ENCODE measurements around the gene LRFN2. TPM values are rescaled to one million over a fixed set of nuclear protein-coding genes. Genes with fewer than 3 reads are reported as not detected.

Gene LRFN2
- total RNA-seq, 1 experiment from 2014 or later, result not detected

DNA sequence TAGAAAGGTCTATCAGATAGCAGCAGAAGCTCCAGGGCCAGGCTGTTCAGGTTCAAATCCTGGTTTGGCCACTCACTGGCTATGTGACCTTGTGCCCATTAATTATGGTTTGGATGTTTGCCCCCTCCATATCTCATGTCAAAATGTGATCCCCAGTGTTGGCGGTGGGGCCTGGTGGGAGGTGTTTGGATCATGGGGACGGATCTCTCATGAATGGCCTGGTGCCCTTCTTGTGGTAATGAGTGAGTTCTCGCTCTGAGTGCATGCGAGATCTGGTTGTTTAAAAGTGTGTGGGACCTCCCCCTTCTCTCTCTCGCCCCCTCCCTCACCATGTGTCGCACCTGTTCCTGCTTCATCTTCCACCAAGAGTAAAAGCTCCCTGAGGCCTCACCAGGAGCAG lies 240.9 kb downstream of the LRFN2 start:
- no TSS peak for BruUV-seq (replicated peaks)
- no peak for TF ChIP-seq EZH2 (IDR thresholded peaks at IDR 0.05; ENCODE audit: low read length, unreplicated experiment)
- TF ChIP-seq CTCF (conservative IDR thresholded peaks at IDR 0.05; ENCODE audit: low read depth, low read length), result no peak
- TF ChIP-seq EZH2phosphoT487 (IDR thresholded peaks at IDR 0.05; ENCODE audit: borderline replicate concordance, low read length), result no peak
- intact Hi-C loops (cut with micrococcal nuclease), result no loop called here
- no peak overlapping the region for H3K4me3 ChIP-seq (ENCODE audit: low read length)
- H3K9me2 ChIP-seq (replicated peaks; ENCODE audit: low read length), result no peaks in the 10 kb centered on the region
- no peak overlapping the region for H3K27ac ChIP-seq (ENCODE audit: low read length)
- H3K9me3 ChIP-seq (ENCODE audit: low read length), result no peaks in the 10 kb centered on the region
- no peaks in the 10 kb centered on the region for H3K4me1 ChIP-seq (ENCODE audit: insufficient read depth, low read length)
- no peaks in the 10 kb centered on the region for H3F3A ChIP-seq (ENCODE audit: low read length, unreplicated experiment)
- DNase-seq (no peak), ATAC-seq (no peak)
- POLR2A ChIA-PET (ENCODE audit: unreplicated experiment), result no interaction called here
- no peaks in the 10 kb centered on the region for H3K79me2 ChIP-seq (ENCODE audit: low read length)
- H3K27me3 ChIP-seq (ENCODE audit: low read length), result no peaks in the 10 kb centered on the region
- no peaks in the 10 kb centered on the region for H4K20me1 ChIP-seq (ENCODE audit: low read length)
- H3K4me2 ChIP-seq (ENCODE audit: low read length), result no peak overlapping the region
- H3K36me3 ChIP-seq (ENCODE audit: low read depth, low read length), result no peaks in the 10 kb centered on the region
- H3K9ac ChIP-seq (ENCODE audit: low read length), result no peak overlapping the region
- H2AFZ ChIP-seq (ENCODE audit: low read length), result no peak overlapping the region
- CTCF ChIA-PET, result no interaction called here

DNA sequence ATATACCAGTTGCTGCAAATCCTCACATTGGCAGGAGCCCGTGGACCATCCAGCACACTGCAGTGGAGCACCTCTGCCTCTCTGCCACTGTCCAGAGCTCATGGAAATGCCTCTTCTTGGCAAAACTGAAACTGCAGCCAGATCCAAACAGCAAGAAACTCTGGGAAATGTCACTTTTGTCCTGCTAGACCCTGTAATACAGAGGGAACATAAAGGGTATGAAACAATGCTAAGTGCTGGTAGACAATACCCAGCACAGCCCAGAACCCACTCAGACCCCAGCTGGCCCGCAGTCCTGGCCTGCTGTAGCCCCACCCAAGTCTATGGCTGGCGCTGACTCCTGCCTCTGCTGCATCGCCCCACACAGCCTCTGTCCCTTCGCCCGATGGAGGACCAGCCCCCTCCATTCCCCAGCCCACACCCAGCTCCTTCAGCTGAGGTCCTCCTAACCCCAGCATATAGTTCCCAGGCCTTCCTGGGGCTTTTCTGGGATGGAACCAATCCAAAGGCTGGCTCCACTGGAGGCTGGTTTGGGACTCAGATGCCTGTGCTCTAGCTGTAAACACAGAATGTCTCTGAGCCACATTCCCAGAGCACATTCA lies 242.5 kb downstream of the LRFN2 start:
- ChIA-PET CTCF (no interaction called here), POLR2A (ENCODE audit: unreplicated experiment) (no interaction called here)
- TF ChIP-seq CTCF (conservative IDR thresholded peaks at IDR 0.05; ENCODE audit: low read depth, low read length) (no peak), EZH2 (IDR thresholded peaks at IDR 0.05; ENCODE audit: low read length, unreplicated experiment) (no peak), EZH2phosphoT487 (IDR thresholded peaks at IDR 0.05; ENCODE audit: borderline replicate concordance, low read length) (no peak)
- no peaks in the 10 kb centered on the region for H4K20me1 ChIP-seq (ENCODE audit: low read length)
- no peaks in the 10 kb centered on the region for H3K79me2 ChIP-seq (ENCODE audit: low read length)
- no peaks in the 10 kb centered on the region for H3K4me1 ChIP-seq (ENCODE audit: insufficient read depth, low read length)
- H3K4me3 ChIP-seq (ENCODE audit: low read length), result no peak overlapping the region
- H3K9ac ChIP-seq (ENCODE audit: low read length), result no peak overlapping the region
- H3F3A ChIP-seq (ENCODE audit: low read length, unreplicated experiment), result no peaks in the 10 kb centered on the region
- no peaks in the 10 kb centered on the region for H3K9me3 ChIP-seq (ENCODE audit: low read length)
- no peak overlapping the region for H2AFZ ChIP-seq (ENCODE audit: low read length)
- H3K27me3 ChIP-seq (ENCODE audit: low read length), result no peaks in the 10 kb centered on the region; the same call in 1 of the 2 replicates
- no peak for DNase-seq
- H3K27ac ChIP-seq (ENCODE audit: low read length), result no peak overlapping the region
- no TSS peak for BruUV-seq (replicated peaks)
- intact Hi-C loops (cut with micrococcal nuclease), result no loop called here
- no peak overlapping the region for H3K4me2 ChIP-seq (ENCODE audit: low read length)
- no peaks in the 10 kb centered on the region for H3K36me3 ChIP-seq (ENCODE audit: low read depth, low read length)
- H3K9me2 ChIP-seq (replicated peaks; ENCODE audit: low read length), result no peaks in the 10 kb centered on the region
- no peak for ATAC-seq

- Histone ChIP-seq H3K9ac (ENCODE audit: low read length) (no peak overlapping the region), H3F3A (ENCODE audit: low read length, unreplicated experiment) (no peaks in the 10 kb centered on the region), H3K9me3 (ENCODE audit: low read length) (no peaks in the 10 kb centered on the region), H3K9me2 (replicated peaks; ENCODE audit: low read length) (no peaks in the 10 kb centered on the region), H2AFZ (ENCODE audit: low read length) (no peak overlapping the region), H3K36me3 (ENCODE audit: low read depth, low read length) (no peaks in the 10 kb centered on the region), H3K4me2 (ENCODE audit: low read length) (no peak overlapping the region), H3K79me2 (ENCODE audit: low read length) (no peaks in the 10 kb centered on the region), H3K4me3 (ENCODE audit: low read length) (no peak overlapping the region), H3K27me3 (ENCODE audit: low read length) (no peaks in the 10 kb centered on the region; the same call in 1 of the 2 replicates), H3K4me1 (ENCODE audit: insufficient read depth, low read length) (no peaks in the 10 kb centered on the region), H3K27ac (ENCODE audit: low read length) (no peak overlapping the region), H4K20me1 (ENCODE audit: low read length) (no peaks in the 10 kb centered on the region)
- intact Hi-C loops (cut with micrococcal nuclease), result no loop called here
- ChIA-PET CTCF (no interaction called here), POLR2A (ENCODE audit: unreplicated experiment) (no interaction called here)
- DNase-seq (no peak), ATAC-seq (no peak)
- TF ChIP-seq EZH2phosphoT487 (IDR thresholded peaks at IDR 0.05; ENCODE audit: borderline replicate concordance, low read length), result no peak
- BruUV-seq (replicated peaks), result no TSS peak
Measured at GRCh38 chr6:40343877-40344565, 243.1 kb downstream of the LRFN2 start.
